ENCODE measurements around the gene PTPN4.

PTPN4 gene

GRCh38 chr2:119759451-119760236, at the start of gene PTPN4:
PTPN4 (plus strand) TSS chr2:119759922; CDS start chr2:119809854, 49,932 bp downstream.
- DNase-seq: peak; percentile 99

GRCh38 chr2:119710281-119710680, 49.4 kb upstream of the PTPN4 start:
- DNase-seq: peak; percentile 77

GRCh38 chr2:119711352-119711751, 48.4 kb upstream of the PTPN4 start:
- no peak for DNase-seq

GRCh38 chr2:119712571-119712970, 47.2 kb upstream of the PTPN4 start:
- no peak for DNase-seq

- DNase-seq: no peak
Measured at GRCh38 chr2:119713819-119714490, 45.8 kb upstream of the PTPN4 start.

GRCh38 chr2:119715409-119716283, 44.1 kb upstream of the PTPN4 start:
- DNase-seq: no peak

- DNase-seq: no peak
Measured at GRCh38 chr2:119716284-119716672, 43.4 kb upstream of the PTPN4 start.

GRCh38 chr2:119718501-119719260, 41.0 kb upstream of the PTPN4 start:
- no peak for DNase-seq

GRCh38 chr2:119719261-119719627, 40.5 kb upstream of the PTPN4 start:
- no peak for DNase-seq

GRCh38 chr2:119721043-119721442, 38.7 kb upstream of the PTPN4 start:
- DNase-seq: no peak

GRCh38 chr2:119721462-119721861, 38.3 kb upstream of the PTPN4 start:
- DNase-seq: peak; percentile 86

GRCh38 chr2:119721904-119722303, 37.8 kb upstream of the PTPN4 start:
- no peak for DNase-seq

GRCh38 chr2:119723186-119723585, 36.5 kb upstream of the PTPN4 start:
- no peak for DNase-seq

- DNase-seq: peak; percentile 11
Measured at GRCh38 chr2:119723784-119724467, 35.8 kb upstream of the PTPN4 start.

- DNase-seq: no peak
Measured at GRCh38 chr2:119724656-119725485, 34.9 kb upstream of the PTPN4 start.

GRCh38 chr2:119727493-119727892, 32.2 kb upstream of the PTPN4 start:
- DNase-seq: no peak

- no peak for DNase-seq
Measured at GRCh38 chr2:119728421-119728820, 31.3 kb upstream of the PTPN4 start.

- DNase-seq: peak; percentile 12
Measured at GRCh38 chr2:119730671-119731177, 29.0 kb upstream of the PTPN4 start.

- no peak for DNase-seq
Measured at GRCh38 chr2:119731983-119732382, 27.7 kb upstream of the PTPN4 start.

- no peak for DNase-seq
Measured at GRCh38 chr2:119732601-119733164, 27.0 kb upstream of the PTPN4 start.

- no peak for DNase-seq
Measured at GRCh38 chr2:119734047-119734446, 25.7 kb upstream of the PTPN4 start.
